Measurements from ENCODE around the gene PIM1. TPM values are rescaled to one million over a fixed set of nuclear protein-coding genes. Genes with fewer than 3 reads are reported as not detected.
A peak's percentile ranks its signal among the peaks of the same experiment; 100 is the strongest.

The PIM1 gene
- total and polyA plus RNA-seq, 9 of the 15 experiments (the other 6 are each of a cell fraction or from before 2014, with no cell fraction given), result 19.0 to 789 (median 212) TPM

DNA sequence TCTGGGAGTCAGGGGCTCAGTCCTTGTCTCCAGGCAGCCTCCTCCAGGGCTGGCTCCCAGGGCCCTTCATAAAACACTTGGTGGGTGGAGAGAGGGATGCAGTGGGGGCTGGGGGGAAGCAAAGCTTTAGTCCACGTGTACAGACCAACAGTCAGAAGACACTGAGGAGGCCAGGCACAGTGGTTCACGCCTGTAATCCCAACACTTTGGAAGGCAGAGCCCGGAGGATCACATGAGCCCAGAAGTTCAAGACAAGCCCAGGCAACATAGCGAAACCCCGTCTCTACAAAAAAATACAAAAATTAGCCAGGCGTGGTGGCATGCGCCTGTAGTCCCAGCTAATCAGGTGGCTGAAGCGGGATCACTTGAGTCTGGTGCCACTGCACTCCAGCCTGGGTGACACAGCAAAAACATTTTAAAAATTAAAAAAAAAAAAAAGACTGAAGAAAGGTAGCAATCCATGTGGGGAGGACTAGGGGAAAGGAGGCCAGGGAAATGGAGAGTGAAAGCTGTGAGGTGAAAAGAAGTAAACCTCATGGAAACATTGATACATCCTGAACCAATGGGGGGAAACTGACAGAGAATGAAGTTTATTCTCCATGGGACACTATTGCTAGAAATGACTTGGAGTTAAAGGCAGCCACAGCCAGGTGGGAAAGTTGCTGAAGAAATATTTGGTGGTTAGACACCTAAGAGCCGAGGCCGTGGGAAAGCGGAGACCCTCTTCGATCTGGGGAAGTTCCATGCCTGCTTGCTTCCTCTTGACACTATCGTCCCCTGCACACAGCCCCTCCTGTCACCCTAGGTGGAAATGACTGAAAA is 35.4 kb downstream of the PIM1 start (continued):
- TF ChIP-seq, protein P1, sequence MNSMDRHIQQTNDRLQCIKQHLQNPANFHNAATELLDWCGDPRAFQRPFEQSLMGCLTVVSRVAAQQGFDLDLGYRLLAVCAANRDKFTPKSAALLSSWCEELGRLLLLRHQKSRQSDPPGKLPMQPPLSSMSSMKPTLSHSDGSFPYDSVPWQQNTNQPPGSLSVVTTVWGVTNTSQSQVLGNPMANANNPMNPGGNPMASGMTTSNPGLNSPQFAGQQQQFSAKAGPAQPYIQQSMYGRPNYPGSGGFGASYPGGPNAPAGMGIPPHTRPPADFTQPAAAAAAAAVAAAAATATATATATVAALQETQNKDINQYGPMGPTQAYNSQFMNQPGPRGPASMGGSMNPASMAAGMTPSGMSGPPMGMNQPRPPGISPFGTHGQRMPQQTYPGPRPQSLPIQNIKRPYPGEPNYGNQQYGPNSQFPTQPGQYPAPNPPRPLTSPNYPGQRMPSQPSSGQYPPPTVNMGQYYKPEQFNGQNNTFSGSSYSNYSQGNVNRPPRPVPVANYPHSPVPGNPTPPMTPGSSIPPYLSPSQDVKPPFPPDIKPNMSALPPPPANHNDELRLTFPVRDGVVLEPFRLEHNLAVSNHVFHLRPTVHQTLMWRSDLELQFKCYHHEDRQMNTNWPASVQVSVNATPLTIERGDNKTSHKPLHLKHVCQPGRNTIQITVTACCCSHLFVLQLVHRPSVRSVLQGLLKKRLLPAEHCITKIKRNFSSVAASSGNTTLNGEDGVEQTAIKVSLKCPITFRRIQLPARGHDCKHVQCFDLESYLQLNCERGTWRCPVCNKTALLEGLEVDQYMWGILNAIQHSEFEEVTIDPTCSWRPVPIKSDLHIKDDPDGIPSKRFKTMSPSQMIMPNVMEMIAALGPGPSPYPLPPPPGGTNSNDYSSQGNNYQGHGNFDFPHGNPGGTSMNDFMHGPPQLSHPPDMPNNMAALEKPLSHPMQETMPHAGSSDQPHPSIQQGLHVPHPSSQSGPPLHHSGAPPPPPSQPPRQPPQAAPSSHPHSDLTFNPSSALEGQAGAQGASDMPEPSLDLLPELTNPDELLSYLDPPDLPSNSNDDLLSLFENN (IDR thresholded peaks at IDR 0.05; ENCODE audit: low read depth in 2 of 2, low read length in 2 of 2), result no peak
- TF ChIP-seq CBX3 (IDR thresholded peaks at IDR 0.05; ENCODE audit: borderline replicate concordance in 1 of 2, low read length in 2 of 2), result no peak
- TF ChIP-seq, protein P2, sequence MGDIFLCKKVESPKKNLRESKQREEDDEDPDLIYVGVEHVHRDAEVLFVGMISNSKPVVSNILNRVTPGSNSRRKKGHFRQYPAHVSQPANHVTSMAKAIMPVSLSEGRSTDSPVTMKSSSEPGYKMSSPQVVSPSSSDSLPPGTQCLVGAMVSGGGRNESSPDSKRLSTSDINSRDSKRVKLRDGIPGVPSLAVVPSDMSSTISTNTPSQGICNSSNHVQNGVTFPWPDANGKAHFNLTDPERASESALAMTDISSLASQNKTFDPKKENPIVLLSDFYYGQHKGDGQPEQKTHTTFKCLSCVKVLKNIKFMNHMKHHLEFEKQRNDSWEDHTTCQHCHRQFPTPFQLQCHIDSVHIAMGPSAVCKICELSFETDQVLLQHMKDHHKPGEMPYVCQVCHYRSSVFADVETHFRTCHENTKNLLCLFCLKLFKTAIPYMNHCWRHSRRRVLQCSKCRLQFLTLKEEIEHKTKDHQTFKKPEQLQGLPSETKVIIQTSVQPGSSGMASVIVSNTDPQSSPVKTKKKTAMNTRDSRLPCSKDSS (IDR thresholded peaks at IDR 0.05; ENCODE audit: low read depth, partially characterized antibody), result no peak
- peak; percentile 91 for TF ChIP-seq ZNF316 (IDR thresholded peaks at IDR 0.05)
- TF ChIP-seq ZNF133 (CRISPR knock-in tag; IDR thresholded peaks at IDR 0.05), result no peak
- 0 out of 4 replicates have a peak, but pooled peaks of 1 of the 2 experiments have one; percentile 44 for TF ChIP-seq ARNT (IDR thresholded peaks at IDR 0.05)
- TF ChIP-seq ESRRB (CRISPR knock-in tag; IDR thresholded peaks at IDR 0.05; ENCODE audit: borderline replicate concordance), result no peak
- no peak for TF ChIP-seq HDAC8 (tag; IDR thresholded peaks at IDR 0.05)
- TF ChIP-seq, protein P3, sequence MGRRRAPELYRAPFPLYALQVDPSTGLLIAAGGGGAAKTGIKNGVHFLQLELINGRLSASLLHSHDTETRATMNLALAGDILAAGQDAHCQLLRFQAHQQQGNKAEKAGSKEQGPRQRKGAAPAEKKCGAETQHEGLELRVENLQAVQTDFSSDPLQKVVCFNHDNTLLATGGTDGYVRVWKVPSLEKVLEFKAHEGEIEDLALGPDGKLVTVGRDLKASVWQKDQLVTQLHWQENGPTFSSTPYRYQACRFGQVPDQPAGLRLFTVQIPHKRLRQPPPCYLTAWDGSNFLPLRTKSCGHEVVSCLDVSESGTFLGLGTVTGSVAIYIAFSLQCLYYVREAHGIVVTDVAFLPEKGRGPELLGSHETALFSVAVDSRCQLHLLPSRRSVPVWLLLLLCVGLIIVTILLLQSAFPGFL (CRISPR knock-in tag; IDR thresholded peaks at IDR 0.05), result no peak
- TF ChIP-seq, protein P4, sequence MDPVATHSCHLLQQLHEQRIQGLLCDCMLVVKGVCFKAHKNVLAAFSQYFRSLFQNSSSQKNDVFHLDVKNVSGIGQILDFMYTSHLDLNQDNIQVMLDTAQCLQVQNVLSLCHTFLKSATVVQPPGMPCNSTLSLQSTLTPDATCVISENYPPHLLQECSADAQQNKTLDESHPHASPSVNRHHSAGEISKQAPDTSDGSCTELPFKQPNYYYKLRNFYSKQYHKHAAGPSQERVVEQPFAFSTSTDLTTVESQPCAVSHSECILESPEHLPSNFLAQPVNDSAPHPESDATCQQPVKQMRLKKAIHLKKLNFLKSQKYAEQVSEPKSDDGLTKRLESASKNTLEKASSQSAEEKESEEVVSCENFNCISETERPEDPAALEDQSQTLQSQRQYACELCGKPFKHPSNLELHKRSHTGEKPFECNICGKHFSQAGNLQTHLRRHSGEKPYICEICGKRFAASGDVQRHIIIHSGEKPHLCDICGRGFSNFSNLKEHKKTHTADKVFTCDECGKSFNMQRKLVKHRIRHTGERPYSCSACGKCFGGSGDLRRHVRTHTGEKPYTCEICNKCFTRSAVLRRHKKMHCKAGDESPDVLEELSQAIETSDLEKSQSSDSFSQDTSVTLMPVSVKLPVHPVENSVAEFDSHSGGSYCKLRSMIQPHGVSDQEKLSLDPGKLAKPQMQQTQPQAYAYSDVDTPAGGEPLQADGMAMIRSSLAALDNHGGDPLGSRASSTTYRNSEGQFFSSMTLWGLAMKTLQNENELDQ (CRISPR knock-in tag; IDR thresholded peaks at IDR 0.05; ENCODE audit: borderline replicate concordance), result no peak
- no peak for TF ChIP-seq FOXA1 (IDR thresholded peaks at IDR 0.05; ENCODE audit: borderline replicate concordance)
- no peak for TF ChIP-seq ZNF140 (CRISPR knock-in tag; IDR thresholded peaks at IDR 0.05)
- TF ChIP-seq, protein P5, sequence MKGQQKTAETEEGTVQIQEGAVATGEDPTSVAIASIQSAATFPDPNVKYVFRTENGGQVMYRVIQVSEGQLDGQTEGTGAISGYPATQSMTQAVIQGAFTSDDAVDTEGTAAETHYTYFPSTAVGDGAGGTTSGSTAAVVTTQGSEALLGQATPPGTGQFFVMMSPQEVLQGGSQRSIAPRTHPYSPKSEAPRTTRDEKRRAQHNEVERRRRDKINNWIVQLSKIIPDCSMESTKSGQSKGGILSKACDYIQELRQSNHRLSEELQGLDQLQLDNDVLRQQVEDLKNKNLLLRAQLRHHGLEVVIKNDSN (CRISPR knock-in tag; IDR thresholded peaks at IDR 0.05), result no peak
- no peak for TF ChIP-seq EWSR1 (IDR thresholded peaks at IDR 0.05; ENCODE audit: borderline replicate concordance, low read depth, partially characterized antibody)
- no peak for TF ChIP-seq ZNF707 (CRISPR knock-in tag; conservative IDR thresholded peaks at IDR 0.05)
- no peak for TF ChIP-seq FOXM1 (IDR thresholded peaks at IDR 0.05; ENCODE audit: low read depth)
- no peak for TF ChIP-seq FOXM1 (CRISPR knock-in tag; IDR thresholded peaks at IDR 0.05; ENCODE audit: low read depth)
